ENCODE results near the gene NR6A1. TPM values are rescaled to one million over a fixed set of nuclear protein-coding genes. Genes with fewer than 3 reads are reported as not detected.

Gene NR6A1
- total RNA-seq, 2 experiments from 2014 or later, result not detected

GRCh38 chr9:124768750-124769548 is 2.2 kb downstream of the NR6A1 start:
- H3K27ac Mint-ChIP-seq, result no peak overlapping the region
- no peak for ATAC-seq (ENCODE audit: poor library complexity)
- peaks cover 27 to 72% of the 10 kb centered on the region in 2 experiments for H3K27me3 ChIP-seq (ENCODE audit: control insufficient read depth in 1 of 2, insufficient read depth in 2 of 2, low read length in 2 of 2)
- peaks cover 32% of the 10 kb centered on the region for H3K4me1 Mint-ChIP-seq (ENCODE audit: low read depth)
- POLR2A ChIA-PET, result interaction anchor here (1.3 to 4.4 kb wide), 3 partner anchors 8 to 101 kb away, joined by 4 to 21 read pairs (median 5); partner anchors contain the start of genes ARPC5L and RPL35
- H3K36me3 ChIP-seq (ENCODE audit: insufficient read depth, low read length), result no peaks in the 10 kb centered on the region
- intact Hi-C loops (cut with DNase I, micrococcal nuclease), result no loop called here
- DNase-seq, result peak in 1 of 14 experiments; percentile 21
- H3K4me3 ChIP-seq (ENCODE audit: low read length), result no peak overlapping the region
- no peaks in the 10 kb centered on the region for H3K36me3 Mint-ChIP-seq (ENCODE audit: low read depth)
- peak overlapping the region; percentile 89 for H3K4me3 Mint-ChIP-seq
- peaks cover 88% of the 10 kb centered on the region for H3K27me3 Mint-ChIP-seq
- no peak for TF ChIP-seq CTCF (IDR thresholded peaks at IDR 0.05)
- no peak overlapping the region for H3K27ac ChIP-seq (ENCODE audit: low read depth in 1 of 2, low read length in 2 of 2)
- H3K4me1 ChIP-seq (ENCODE audit: insufficient read depth, low read length), result peaks cover 31% of the 10 kb centered on the region
- H3K9me3 ChIP-seq (ENCODE audit: control insufficient read depth in 1 of 2, insufficient read depth in 1 of 2, low read length in 2 of 2), result peaks cover 0 to 4% of the 10 kb centered on the region in 2 experiments
- CTCF ChIA-PET, result interaction anchor here (1.2 to 9.2 kb wide), 2 partner anchors 85 to 93 kb away, joined by 3 to 106 read pairs; partner anchors contain the start of genes ARPC5L, RPL35 and WDR38
- no peaks in the 10 kb centered on the region for H3K9me3 Mint-ChIP-seq

- ChIA-PET CTCF (interaction anchor here (9.2 kb wide), 1 partner anchor 86 kb away, joined by 106 read pairs; the partner anchor contains the start of gene WDR38), POLR2A (interaction anchor here (4.4 kb wide), 1 partner anchor 93 kb away, joined by 21 read pairs; the partner anchor contains the start of genes ARPC5L and RPL35)
- ATAC-seq (ENCODE audit: poor library complexity) (no peak), DNase-seq (no peak)
- H3K27ac Mint-ChIP-seq, result no peak overlapping the region
- no peaks in the 10 kb centered on the region for H3K36me3 Mint-ChIP-seq (ENCODE audit: low read depth)
- Histone ChIP-seq H3K36me3 (ENCODE audit: insufficient read depth, low read length) (no peaks in the 10 kb centered on the region), H3K4me1 (ENCODE audit: insufficient read depth, low read length) (peaks cover 31% of the 10 kb centered on the region), H3K27me3 (ENCODE audit: control insufficient read depth in 1 of 2, insufficient read depth in 2 of 2, low read length in 2 of 2) (peaks cover 27 to 66% of the 10 kb centered on the region in 2 experiments), H3K27ac (ENCODE audit: low read depth in 1 of 2, low read length in 2 of 2) (no peak overlapping the region), H3K4me3 (ENCODE audit: low read length) (no peak overlapping the region), H3K9me3 (ENCODE audit: control insufficient read depth in 1 of 2, insufficient read depth in 1 of 2, low read length in 2 of 2) (peaks cover 0 to 4% of the 10 kb centered on the region in 2 experiments)
- TF ChIP-seq CTCF (IDR thresholded peaks at IDR 0.05), result no peak
- peaks cover 32% of the 10 kb centered on the region for H3K4me1 Mint-ChIP-seq (ENCODE audit: low read depth)
- H3K9me3 Mint-ChIP-seq, result no peaks in the 10 kb centered on the region
- intact Hi-C loops (cut with DNase I, micrococcal nuclease), result no loop called here
- H3K4me3 Mint-ChIP-seq, result no peak overlapping the region
- peaks cover 88% of the 10 kb centered on the region for H3K27me3 Mint-ChIP-seq
These were observed 2.8 kb downstream of the NR6A1 start for GRCh38 chr9:124768334-124768733.

GRCh38 chr9:124767821-124768220 is 3.3 kb downstream of the NR6A1 start:
- no peaks in the 10 kb centered on the region for H3K36me3 ChIP-seq (ENCODE audit: insufficient read depth, low read length)
- no peak overlapping the region for H3K4me3 Mint-ChIP-seq
- peaks cover 27 to 63% of the 10 kb centered on the region in 2 experiments for H3K27me3 ChIP-seq (ENCODE audit: control insufficient read depth in 1 of 2, insufficient read depth in 2 of 2, low read length in 2 of 2)
- ATAC-seq (ENCODE audit: poor library complexity) (no peak), DNase-seq (no peak)
- H3K27me3 Mint-ChIP-seq, result peaks cover 90% of the 10 kb centered on the region
- H3K27ac Mint-ChIP-seq, result no peak overlapping the region
- H3K4me1 ChIP-seq (ENCODE audit: insufficient read depth, low read length), result peaks cover 31% of the 10 kb centered on the region
- CTCF ChIA-PET, result interaction anchor here (0.6 to 9.2 kb wide), 3 partner anchors 85 to 135 kb away, joined by 3 to 106 read pairs (median 7); partner anchors contain the start of gene WDR38
- H3K9me3 ChIP-seq (ENCODE audit: control insufficient read depth in 1 of 2, insufficient read depth in 1 of 2, low read length in 2 of 2), result peaks cover 0 to 4% of the 10 kb centered on the region in 2 experiments
- POLR2A ChIA-PET, result no interaction called here
- H3K9me3 Mint-ChIP-seq, result no peaks in the 10 kb centered on the region
- intact Hi-C loops (cut with DNase I, micrococcal nuclease), result no loop called here
- no peak for TF ChIP-seq CTCF (IDR thresholded peaks at IDR 0.05)
- no peaks in the 10 kb centered on the region for H3K36me3 Mint-ChIP-seq (ENCODE audit: low read depth)
- H3K27ac ChIP-seq (ENCODE audit: low read depth in 1 of 2, low read length in 2 of 2), result no peak overlapping the region
- no peak overlapping the region for H3K4me3 ChIP-seq (ENCODE audit: low read length)
- H3K4me1 Mint-ChIP-seq (ENCODE audit: low read depth), result peaks cover 32% of the 10 kb centered on the region
